Measurements from ENCODE around the gene ENAH.

ENAH gene

DNA sequence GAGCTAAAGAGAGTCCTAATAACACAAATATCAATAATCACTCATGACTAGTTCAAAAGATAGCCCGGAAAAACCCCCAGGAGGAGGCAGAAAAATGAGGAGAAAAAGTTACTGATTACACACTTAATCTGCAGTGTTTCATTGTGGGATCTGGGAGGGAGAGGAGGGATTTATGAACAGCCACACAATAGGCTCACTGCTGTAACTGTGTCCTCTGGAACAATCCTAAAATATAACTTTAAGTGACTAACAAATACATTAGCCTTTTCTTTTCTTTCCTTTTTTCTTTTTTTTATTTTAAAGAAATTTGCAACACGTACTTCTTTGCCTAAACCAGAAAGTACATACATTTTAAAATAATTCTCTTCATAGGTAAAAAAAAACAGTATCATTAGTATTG lies 118.8 kb downstream of the ENAH start:
- H3K9me2 ChIP-seq (replicated peaks; ENCODE audit: control insufficient read depth, low read length) = no peaks in the 10 kb centered on the region
- no peak overlapping the region for H3K4me2 ChIP-seq (ENCODE audit: low read length)
- H3K9me3 ChIP-seq (ENCODE audit: control insufficient read depth, insufficient read depth, low read length) = no peaks in the 10 kb centered on the region
- no peak for TF ChIP-seq EZH2phosphoT487 (IDR thresholded peaks at IDR 0.05; ENCODE audit: borderline replicate concordance, low read length)
- TF ChIP-seq, protein P1, sequence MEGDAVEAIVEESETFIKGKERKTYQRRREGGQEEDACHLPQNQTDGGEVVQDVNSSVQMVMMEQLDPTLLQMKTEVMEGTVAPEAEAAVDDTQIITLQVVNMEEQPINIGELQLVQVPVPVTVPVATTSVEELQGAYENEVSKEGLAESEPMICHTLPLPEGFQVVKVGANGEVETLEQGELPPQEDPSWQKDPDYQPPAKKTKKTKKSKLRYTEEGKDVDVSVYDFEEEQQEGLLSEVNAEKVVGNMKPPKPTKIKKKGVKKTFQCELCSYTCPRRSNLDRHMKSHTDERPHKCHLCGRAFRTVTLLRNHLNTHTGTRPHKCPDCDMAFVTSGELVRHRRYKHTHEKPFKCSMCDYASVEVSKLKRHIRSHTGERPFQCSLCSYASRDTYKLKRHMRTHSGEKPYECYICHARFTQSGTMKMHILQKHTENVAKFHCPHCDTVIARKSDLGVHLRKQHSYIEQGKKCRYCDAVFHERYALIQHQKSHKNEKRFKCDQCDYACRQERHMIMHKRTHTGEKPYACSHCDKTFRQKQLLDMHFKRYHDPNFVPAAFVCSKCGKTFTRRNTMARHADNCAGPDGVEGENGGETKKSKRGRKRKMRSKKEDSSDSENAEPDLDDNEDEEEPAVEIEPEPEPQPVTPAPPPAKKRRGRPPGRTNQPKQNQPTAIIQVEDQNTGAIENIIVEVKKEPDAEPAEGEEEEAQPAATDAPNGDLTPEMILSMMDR (IDR thresholded peaks at IDR 0.05; ENCODE audit: low read depth, low read length, poor library complexity, severe bottlenecking) = no peak
- H3K27ac ChIP-seq (ENCODE audit: low read depth, low read length) = no peak overlapping the region
- no peaks in the 10 kb centered on the region for H3K79me2 ChIP-seq (ENCODE audit: control insufficient read depth, low read length)
- peaks cover 25% of the 10 kb centered on the region for H3K27me3 ChIP-seq (ENCODE audit: control insufficient read depth, low read length)
- H3K4me1 ChIP-seq (ENCODE audit: control insufficient read depth, low read length) = no peaks in the 10 kb centered on the region
- no peaks in the 10 kb centered on the region for H4K20me1 ChIP-seq (ENCODE audit: control insufficient read depth, insufficient read depth, low read depth, low read length)
- no peaks in the 10 kb centered on the region for H3F3A ChIP-seq (ENCODE audit: control insufficient read depth, insufficient read depth)
- H3K4me3 ChIP-seq (ENCODE audit: low read length) = no peak overlapping the region
- H3K36me3 ChIP-seq (ENCODE audit: control insufficient read depth, low read length) = no peaks in the 10 kb centered on the region

DNA sequence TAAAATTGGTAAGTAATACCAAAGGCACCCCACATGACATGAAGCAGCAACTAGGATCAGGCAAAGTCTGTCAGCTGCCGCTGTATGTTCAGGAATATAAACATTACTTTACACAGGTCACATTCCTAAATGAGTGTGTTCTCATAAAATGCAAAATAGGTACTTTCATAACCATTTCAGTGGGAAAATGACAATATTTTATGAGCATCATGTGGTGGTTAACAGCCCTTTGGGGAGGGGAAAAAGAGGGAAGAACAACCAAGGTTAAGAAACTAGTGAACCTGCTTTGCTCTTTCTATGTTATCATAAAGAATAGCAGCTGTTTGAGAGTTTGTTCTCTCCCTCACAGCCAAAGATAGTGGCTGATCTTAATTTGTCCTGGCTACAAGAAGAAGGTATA lies 119.7 kb downstream of the ENAH start:
- Histone ChIP-seq H4K20me1 (ENCODE audit: control insufficient read depth, insufficient read depth, low read depth, low read length) (no peaks in the 10 kb centered on the region), H3K36me3 (ENCODE audit: control insufficient read depth, low read length) (no peaks in the 10 kb centered on the region), H3K4me1 (ENCODE audit: control insufficient read depth, low read length) (no peaks in the 10 kb centered on the region), H3F3A (ENCODE audit: control insufficient read depth, insufficient read depth) (no peaks in the 10 kb centered on the region), H3K79me2 (ENCODE audit: control insufficient read depth, low read length) (no peaks in the 10 kb centered on the region), H3K27ac (ENCODE audit: low read depth, low read length) (no peak overlapping the region), H3K27me3 (ENCODE audit: control insufficient read depth, low read length) (peaks cover 31% of the 10 kb centered on the region), H3K9me3 (ENCODE audit: control insufficient read depth, insufficient read depth, low read length) (no peaks in the 10 kb centered on the region), H3K4me3 (ENCODE audit: low read length) (no peak overlapping the region), H3K4me2 (ENCODE audit: low read length) (no peak overlapping the region), H3K9me2 (replicated peaks; ENCODE audit: control insufficient read depth, low read length) (no peaks in the 10 kb centered on the region)
- TF ChIP-seq, protein P1 (IDR thresholded peaks at IDR 0.05; ENCODE audit: low read depth, low read length, poor library complexity, severe bottlenecking) = no peak
- no peak for TF ChIP-seq EZH2phosphoT487 (IDR thresholded peaks at IDR 0.05; ENCODE audit: borderline replicate concordance, low read length)

DNA sequence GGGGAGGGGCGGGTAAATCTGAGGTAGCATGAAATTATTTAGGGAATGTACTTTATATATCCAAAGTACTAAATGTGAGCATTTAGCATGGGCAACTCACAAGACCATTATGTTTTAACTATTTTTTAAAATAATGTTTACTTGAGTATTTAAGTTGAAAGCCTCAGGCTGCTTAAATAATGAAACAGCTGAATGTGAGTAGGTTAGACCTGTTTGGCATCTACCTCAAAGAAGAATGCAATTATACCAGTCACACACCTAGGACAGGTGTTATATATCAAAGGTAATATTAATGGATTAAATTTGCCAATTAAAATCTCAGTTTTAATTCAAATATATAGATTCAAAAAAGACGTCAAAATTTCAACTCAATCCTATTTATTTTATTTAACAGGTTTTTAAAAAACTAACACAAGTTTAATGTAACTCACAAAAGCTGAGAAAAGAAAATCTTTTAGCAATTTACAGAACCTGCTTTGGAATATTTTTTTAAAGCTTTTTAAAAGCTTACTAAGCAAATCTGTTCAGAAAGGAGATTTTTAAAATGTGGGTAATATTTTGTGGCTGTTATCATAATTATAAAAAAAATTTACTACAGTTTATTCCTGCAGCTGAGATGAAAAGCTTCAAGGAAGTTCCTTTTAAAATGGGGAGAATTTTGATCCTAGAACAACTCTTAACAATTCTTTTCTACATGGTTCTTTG lies 120.5 kb downstream of the ENAH start:
- Histone ChIP-seq H3F3A (ENCODE audit: control insufficient read depth, insufficient read depth) (no peaks in the 10 kb centered on the region), H3K9me3 (ENCODE audit: control insufficient read depth, insufficient read depth, low read length) (no peaks in the 10 kb centered on the region), H3K79me2 (ENCODE audit: control insufficient read depth, low read length) (no peaks in the 10 kb centered on the region), H3K27ac (ENCODE audit: low read depth, low read length) (no peak overlapping the region), H4K20me1 (ENCODE audit: control insufficient read depth, insufficient read depth, low read depth, low read length) (no peaks in the 10 kb centered on the region), H3K36me3 (ENCODE audit: control insufficient read depth, low read length) (no peaks in the 10 kb centered on the region), H3K27me3 (ENCODE audit: control insufficient read depth, low read length) (peaks cover 38% of the 10 kb centered on the region), H3K4me3 (ENCODE audit: low read length) (no peak overlapping the region), H3K9me2 (replicated peaks; ENCODE audit: control insufficient read depth, low read length) (no peaks in the 10 kb centered on the region), H3K4me2 (ENCODE audit: low read length) (no peak overlapping the region), H3K4me1 (ENCODE audit: control insufficient read depth, low read length) (no peaks in the 10 kb centered on the region)
- TF ChIP-seq, protein P1 (IDR thresholded peaks at IDR 0.05; ENCODE audit: low read depth, low read length, poor library complexity, severe bottlenecking) = no peak
- no peak for TF ChIP-seq EZH2phosphoT487 (IDR thresholded peaks at IDR 0.05; ENCODE audit: borderline replicate concordance, low read length)
